C1 segment of cervical spinal cord (tissue), 14 donors: ENCODE data around the gene RAD51B.

Source experiments
- DNase-seq, 14 donors: peaks; one replicate each; lab custom pipeline; 2025; lab: John Stamatoyannopoulos, UW

RAD51B gene

GRCh38 chr14:68322940-68323620 is 503.5 kb downstream of the RAD51B start:
- DNase-seq, result peak in 5 of 14 donors; percentile 25 to 76 (median 44)

- DNase-seq, result no peak
Observed at GRCh38 chr14:68325267-68325807, 505.8 kb downstream of the RAD51B start.

GRCh38 chr14:68327231-68327630 is 507.7 kb downstream of the RAD51B start:
- no peak for DNase-seq

GRCh38 chr14:68328509-68328908 is 508.9 kb downstream of the RAD51B start:
- no peak for DNase-seq

GRCh38 chr14:68331426-68331825 is 511.8 kb downstream of the RAD51B start:
- no peak for DNase-seq

- DNase-seq, result no peak
Observed at GRCh38 chr14:68331991-68332390, 512.4 kb downstream of the RAD51B start.

GRCh38 chr14:68333262-68333661 is 513.7 kb downstream of the RAD51B start:
- DNase-seq, result no peak

- no peak for DNase-seq
Observed at GRCh38 chr14:68335312-68335711, 515.7 kb downstream of the RAD51B start.

GRCh38 chr14:68336165-68336564 is 516.6 kb downstream of the RAD51B start:
- no peak for DNase-seq

GRCh38 chr14:68337279-68337678 is 517.7 kb downstream of the RAD51B start:
- DNase-seq, result no peak

GRCh38 chr14:68340262-68340661 is 520.7 kb downstream of the RAD51B start:
- no peak for DNase-seq

- DNase-seq, result no peak
Observed at GRCh38 chr14:68341411-68342212, 522.0 kb downstream of the RAD51B start.

GRCh38 chr14:68342216-68342763 is 522.7 kb downstream of the RAD51B start:
- no peak for DNase-seq

GRCh38 chr14:68343534-68344118 is 524.0 kb downstream of the RAD51B start:
- no peak for DNase-seq

- no peak for DNase-seq
Observed at GRCh38 chr14:68345738-68346137, 526.2 kb downstream of the RAD51B start.

GRCh38 chr14:68346556-68347343 is 527.2 kb downstream of the RAD51B start:
- peak in 1 of 14 donors; percentile 5 for DNase-seq

GRCh38 chr14:68349900-68350629 is 530.5 kb downstream of the RAD51B start:
- no peak for DNase-seq

GRCh38 chr14:68355415-68355814 is 535.8 kb downstream of the RAD51B start:
- no peak for DNase-seq

GRCh38 chr14:68357777-68358176 is 538.2 kb downstream of the RAD51B start:
- DNase-seq, result no peak

GRCh38 chr14:68358500-68358899 is 538.9 kb downstream of the RAD51B start:
- no peak for DNase-seq
